Duodenal mucosa (tissue), 2 donors: Measurements from ENCODE around the gene TAAR8.

Experiments
- H3K27ac ChIP-seq: one replicate; pipeline ENCODE4 v1.7.0; 2013; ENCODE audit warnings: low read depth, low read length
- H3K27me3 ChIP-seq, 2 donors: one replicate each; pipeline ENCODE4 v1.7.0; 2013; ENCODE audit warnings: low read length in 2 of 2, control low read depth in 1 of 2; ENCODE audit not compliant: insufficient read depth in 2 of 2, control insufficient read depth in 1 of 2
- H3K36me3 ChIP-seq, 2 donors: one replicate each; pipeline ENCODE4 v1.7.0; 2013; ENCODE audit warnings: low read length in 2 of 2, control low read depth in 1 of 2; ENCODE audit not compliant: insufficient read depth in 2 of 2, control insufficient read depth in 1 of 2
- H3K4me1 ChIP-seq, 2 donors: one replicate each; pipeline ENCODE4 v1.7.0; 2013; ENCODE audit warnings: low read length in 2 of 2, control low read depth in 1 of 2; ENCODE audit not compliant: insufficient read depth in 2 of 2, control insufficient read depth in 1 of 2
- H3K4me3 ChIP-seq, 2 donors: one replicate each; pipeline ENCODE4 v1.7.0; 2013; ENCODE audit warnings: low read length in 2 of 2, low read depth in 1 of 2
- H3K9ac ChIP-seq, 2 donors: one replicate each; pipeline ENCODE4 v1.7.0; 2013; ENCODE audit warnings: low read length in 2 of 2, low read depth in 1 of 2
- H3K9me3 ChIP-seq, 2 donors: one replicate each; pipeline ENCODE4 v1.7.0; 2013; ENCODE audit warnings: low read length in 2 of 2, control low read depth in 1 of 2; ENCODE audit not compliant: control insufficient read depth in 1 of 2

The TAAR8 gene

GRCh38 chr6:132552372-132552771 lies at the start of gene TAAR8:
TAAR8 (plus strand) TSS chr6:132552672; CDS start chr6:132552693, 21 bp downstream.
- no peak within 1 kb of the TSS for H3K27ac ChIP-seq
- H3K9me3 ChIP-seq: no peaks in the 10 kb centered on the region
- H3K36me3 ChIP-seq: no peaks in the 10 kb centered on the region
- no peak within 1 kb of the TSS for H3K9ac ChIP-seq
- H3K4me1 ChIP-seq: no peaks in the 10 kb centered on the region
- no peaks in the 10 kb centered on the region for H3K27me3 ChIP-seq
- no peak within 1 kb of the TSS for H3K4me3 ChIP-seq

GRCh38 chr6:132504757-132505156 lies 47.7 kb upstream of the TAAR8 start:
- no peak overlapping the region for H3K4me3 ChIP-seq
- H3K27me3 ChIP-seq: no peaks in the 10 kb centered on the region
- no peak overlapping the region for H3K9ac ChIP-seq
- H3K27ac ChIP-seq: no peak overlapping the region
- no peaks in the 10 kb centered on the region for H3K9me3 ChIP-seq
- H3K4me1 ChIP-seq: peaks cover 20 to 22% of the 10 kb centered on the region in 2 donors
- H3K36me3 ChIP-seq: peaks cover 10 to 22% of the 10 kb centered on the region in 2 donors

- Histone ChIP-seq H3K27me3 (no peaks in the 10 kb centered on the region), H3K9me3 (no peaks in the 10 kb centered on the region), H3K36me3 (peaks cover 10 to 22% of the 10 kb centered on the region in 2 donors), H3K4me1 (peaks cover 19 to 20% of the 10 kb centered on the region in 2 donors), H3K4me3 (no peak overlapping the region), H3K27ac (no peak overlapping the region), H3K9ac (no peak overlapping the region)
Measured at GRCh38 chr6:132505158-132505557, 47.3 kb upstream of the TAAR8 start.

GRCh38 chr6:132506461-132506860 lies 46.0 kb upstream of the TAAR8 start:
- no peaks in the 10 kb centered on the region for H3K9me3 ChIP-seq
- peaks cover 30 to 31% of the 10 kb centered on the region in 2 donors for H3K4me1 ChIP-seq
- H3K27ac ChIP-seq: no peak overlapping the region

GRCh38 chr6:132506869-132507808 lies 45.3 kb upstream of the TAAR8 start:
- Histone ChIP-seq H3K9ac (no peak overlapping the region), H3K9me3 (no peaks in the 10 kb centered on the region), H3K36me3 (peaks cover under 1 to 6% of the 10 kb centered on the region in 2 donors), H3K4me1 (peaks cover 35 to 38% of the 10 kb centered on the region in 2 donors), H3K4me3 (peak overlapping the region in 1 of 2 donors; percentile 25), H3K27ac (no peak overlapping the region), H3K27me3 (no peaks in the 10 kb centered on the region)

More at GRCh38 chr6:132506461-132506860, 46.0 kb upstream of the TAAR8 start:
- Histone ChIP-seq H3K36me3 (peaks cover 7 to 13% of the 10 kb centered on the region in 2 donors), H3K4me3 (no peak overlapping the region), H3K27me3 (no peaks in the 10 kb centered on the region), H3K9ac (no peak overlapping the region)

- Histone ChIP-seq H3K27ac (peak overlapping the region; percentile 7), H3K4me3 (peak overlapping the region; percentile 90 to 94)
Measured at GRCh38 chr6:132511210-132511830, 41.2 kb upstream of the TAAR8 start.

GRCh38 chr6:132511831-132512220 lies 40.6 kb upstream of the TAAR8 start:
- H3K9ac ChIP-seq: peak overlapping the region; percentile 16 to 84
- no peaks in the 10 kb centered on the region for H3K9me3 ChIP-seq
- peak overlapping the region; percentile 90 to 94 for H3K4me3 ChIP-seq
- H3K4me1 ChIP-seq: peaks cover 35% of the 10 kb centered on the region in 2 donors
- peak overlapping the region; percentile 81 for H3K27ac ChIP-seq
- H3K27me3 ChIP-seq: no peaks in the 10 kb centered on the region
- H3K36me3 ChIP-seq: no peaks in the 10 kb centered on the region

More at GRCh38 chr6:132511210-132511830, 41.2 kb upstream of the TAAR8 start:
- H3K36me3 ChIP-seq: no peaks in the 10 kb centered on the region
- no peaks in the 10 kb centered on the region for H3K9me3 ChIP-seq
- H3K27me3 ChIP-seq: no peaks in the 10 kb centered on the region
- peaks cover 35 to 37% of the 10 kb centered on the region in 2 donors for H3K4me1 ChIP-seq
- H3K9ac ChIP-seq: peak overlapping the region; percentile 16 to 84

- Histone ChIP-seq H3K4me1 (peaks cover 34 to 35% of the 10 kb centered on the region in 2 donors), H3K4me3 (peak overlapping the region; percentile 90 to 94), H3K9ac (peak overlapping the region; percentile 84), H3K36me3 (no peaks in the 10 kb centered on the region), H3K27ac (peak overlapping the region; percentile 81), H3K27me3 (no peaks in the 10 kb centered on the region), H3K9me3 (no peaks in the 10 kb centered on the region)
Measured at GRCh38 chr6:132512342-132512637, 40.2 kb upstream of the TAAR8 start.

GRCh38 chr6:132512638-132513632 lies 39.5 kb upstream of the TAAR8 start, which contains the start of gene STX7:
STX7 (minus strand) TSS chr6:132513116; CDS start chr6:132503530, 9,586 bp downstream.
- no peaks in the 10 kb centered on the region for H3K9me3 ChIP-seq
- H3K9ac ChIP-seq: peak within 1 kb of the TSS; percentile 84
- no peaks in the 10 kb centered on the region for H3K36me3 ChIP-seq
- H3K27me3 ChIP-seq: no peaks in the 10 kb centered on the region
- peak within 1 kb of the TSS; percentile 81 for H3K27ac ChIP-seq
- peak within 1 kb of the TSS; percentile 90 to 94 for H3K4me3 ChIP-seq
- peaks cover 28 to 30% of the 10 kb centered on the region in 2 donors for H3K4me1 ChIP-seq
